Kidney tubule cell (primary cell): ENCODE results near the gene TNFRSF9.

ENCODE experiments used
- DNase-seq: peaks from one replicate; pipeline ENCODE4 v3.0.0-alpha.2; 2018; ENCODE audit warnings: low spot score

TNFRSF9 gene

DNA sequence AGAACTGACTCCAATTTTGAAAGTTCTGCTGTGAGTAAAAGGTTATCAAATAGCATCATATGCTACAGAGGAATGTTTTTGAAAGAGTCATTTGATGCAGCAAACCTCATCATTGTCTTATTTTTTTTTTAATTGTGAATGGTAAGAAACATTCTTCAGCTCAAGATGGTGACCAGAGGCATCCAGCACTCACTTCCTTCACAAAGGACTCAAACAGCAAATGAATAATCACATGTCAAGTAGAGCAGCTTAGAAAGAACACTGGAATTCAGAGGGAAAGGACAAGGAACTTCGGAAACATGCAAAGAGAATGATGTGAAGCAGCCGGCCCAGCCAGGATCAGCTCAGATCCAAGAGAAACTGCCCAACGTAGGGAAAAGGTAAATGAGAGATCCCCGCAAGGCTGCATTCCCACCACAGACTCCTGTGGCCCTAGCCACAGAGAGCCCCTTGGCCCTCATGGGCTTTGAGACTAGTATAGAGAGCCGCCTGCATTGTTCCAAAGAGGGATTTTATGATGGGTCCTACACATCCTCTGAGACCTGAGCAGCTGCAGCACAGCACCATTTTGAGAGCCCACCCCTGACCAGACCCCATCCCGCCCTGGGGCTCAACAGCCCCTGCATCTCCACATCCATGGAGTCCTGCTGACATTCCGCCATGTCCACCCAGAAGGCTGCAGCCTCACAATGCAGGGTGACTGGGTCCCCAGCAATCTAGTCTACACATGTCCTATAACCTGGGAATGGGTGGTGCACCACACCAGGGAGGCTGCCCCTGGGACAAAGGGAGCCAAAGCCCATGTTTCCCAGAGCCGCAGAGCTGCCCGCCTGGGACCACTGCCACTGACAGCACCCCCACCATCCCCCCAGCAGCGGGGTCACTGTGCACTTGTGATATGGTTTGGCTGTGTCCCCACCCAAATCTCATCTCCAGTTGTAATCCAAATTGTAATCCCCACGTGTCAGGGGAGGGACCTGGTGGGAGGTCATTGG is 66.5 kb downstream of the TNFRSF9 start:
- DNase-seq, result no peak

DNA sequence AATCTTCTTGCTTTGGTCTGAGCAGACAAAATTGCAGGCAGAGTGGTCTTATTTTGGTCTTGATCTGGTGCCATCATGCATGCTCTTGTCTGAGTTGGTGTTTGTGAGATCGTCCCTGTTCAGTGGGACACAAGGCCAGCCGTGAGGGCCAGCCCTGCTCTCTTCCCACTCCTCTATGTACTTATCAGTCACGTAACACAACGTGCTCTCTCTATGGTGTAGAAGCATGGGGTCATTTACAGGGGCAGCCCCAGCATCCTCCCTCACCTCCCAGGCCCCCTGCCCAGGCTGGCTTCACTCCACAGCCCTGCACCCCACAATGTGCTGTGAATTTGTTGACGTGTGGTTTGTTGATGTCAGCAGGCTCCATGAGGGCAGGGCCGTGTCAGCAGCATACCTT is 69.5 kb downstream of the TNFRSF9 start:
- DNase-seq, result no peak

DNA sequence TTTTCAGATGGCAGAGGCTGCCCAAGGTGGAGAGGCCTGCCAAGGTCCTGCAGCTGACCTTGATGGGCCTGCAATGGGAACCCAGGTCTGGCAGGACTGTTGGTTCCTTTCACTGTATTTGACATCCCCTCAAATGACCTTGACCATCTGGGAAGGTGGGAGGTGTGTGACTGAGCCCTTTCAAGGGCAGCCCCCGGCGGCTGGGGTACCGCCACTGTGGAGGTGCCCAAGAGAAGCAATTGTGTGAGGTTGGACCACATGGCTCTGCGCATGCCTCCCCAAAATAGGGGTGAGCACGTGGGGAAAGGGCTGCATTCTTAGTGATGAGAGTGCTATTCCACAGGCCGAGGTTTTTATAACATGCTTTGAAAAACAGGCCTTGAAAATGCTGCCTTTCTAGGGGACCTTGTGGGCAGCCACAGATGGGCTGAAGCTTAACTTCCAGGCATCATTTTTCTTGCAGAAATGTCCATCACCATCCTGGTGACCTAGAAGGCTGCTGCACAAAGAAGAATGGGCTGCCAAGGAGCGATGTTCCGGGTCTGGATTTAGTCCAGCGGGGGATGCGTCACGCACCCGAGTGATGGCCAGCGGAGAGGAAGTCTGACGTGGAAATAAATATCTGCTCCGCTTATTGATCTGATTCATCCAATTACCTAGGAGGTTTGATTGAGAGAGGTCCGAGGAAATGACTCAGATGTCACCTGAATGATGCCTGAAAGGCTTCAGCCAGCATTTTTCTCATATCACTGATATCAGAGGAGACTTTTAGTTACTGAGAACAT is 71.3 kb downstream of the TNFRSF9 start:
- DNase-seq, result no peak

DNA sequence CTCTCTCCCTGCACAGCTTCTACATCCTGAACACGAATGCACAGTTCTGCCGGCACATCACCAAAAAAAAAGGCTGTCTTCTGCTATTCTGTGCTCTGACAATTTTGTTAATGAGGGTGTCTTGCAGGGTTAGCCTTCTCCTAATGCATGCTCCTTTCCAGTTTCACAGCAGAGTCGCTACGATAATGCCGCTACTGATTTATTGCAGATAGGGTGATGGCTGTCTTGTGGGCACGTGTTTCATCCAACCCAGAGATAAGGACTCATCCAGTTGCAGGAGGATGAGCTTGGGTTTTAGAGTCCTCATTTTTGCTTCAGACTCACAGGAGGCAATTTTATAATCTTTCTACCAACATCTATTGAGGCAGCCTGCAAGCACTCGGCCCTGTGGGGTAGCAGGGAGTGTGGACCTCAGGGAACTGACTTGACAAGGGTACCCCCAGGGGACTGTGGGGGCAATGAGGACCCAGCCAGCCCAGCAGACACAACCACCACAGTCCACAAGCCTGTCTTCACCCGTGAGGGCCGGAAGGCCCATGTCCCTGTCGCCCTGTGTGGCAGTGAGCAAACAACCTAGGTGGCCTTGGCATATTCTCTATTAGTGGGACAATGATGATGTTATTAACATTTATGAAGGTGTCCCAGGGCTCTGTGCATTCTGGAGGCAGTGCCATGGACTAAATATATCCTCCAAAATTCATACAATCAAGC is 72.4 kb downstream of the TNFRSF9 start:
- DNase-seq, result no peak

DNA sequence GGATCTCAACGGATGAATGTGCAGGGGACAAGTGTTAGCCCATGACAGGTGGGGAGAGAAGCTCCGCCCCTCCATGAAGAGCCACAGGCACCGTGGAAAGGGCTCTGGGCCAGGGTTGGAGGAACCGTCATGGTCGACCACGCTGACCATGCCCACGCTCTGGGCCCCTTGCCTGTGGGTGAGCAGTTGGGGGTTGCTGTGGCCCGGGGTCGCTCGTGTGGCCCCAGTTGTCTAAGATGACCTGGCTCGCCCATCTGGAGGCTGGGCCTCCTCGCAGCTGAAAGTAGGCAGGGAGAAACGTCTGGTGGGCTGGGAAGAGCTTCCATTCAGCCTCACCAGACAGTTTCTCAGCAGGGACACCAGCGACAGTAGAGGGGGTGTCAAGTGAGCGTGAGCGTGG is 74.7 kb downstream of the TNFRSF9 start:
- no peak for DNase-seq
